Measurements from ENCODE around the gene LPO.

- no peak for TF ChIP-seq JUN (CRISPR knock-in tag; IDR thresholded peaks at IDR 0.05)
- no peak for TF ChIP-seq PRDM15 (CRISPR knock-in tag; IDR thresholded peaks at IDR 0.05)
- TF ChIP-seq, protein P1, sequence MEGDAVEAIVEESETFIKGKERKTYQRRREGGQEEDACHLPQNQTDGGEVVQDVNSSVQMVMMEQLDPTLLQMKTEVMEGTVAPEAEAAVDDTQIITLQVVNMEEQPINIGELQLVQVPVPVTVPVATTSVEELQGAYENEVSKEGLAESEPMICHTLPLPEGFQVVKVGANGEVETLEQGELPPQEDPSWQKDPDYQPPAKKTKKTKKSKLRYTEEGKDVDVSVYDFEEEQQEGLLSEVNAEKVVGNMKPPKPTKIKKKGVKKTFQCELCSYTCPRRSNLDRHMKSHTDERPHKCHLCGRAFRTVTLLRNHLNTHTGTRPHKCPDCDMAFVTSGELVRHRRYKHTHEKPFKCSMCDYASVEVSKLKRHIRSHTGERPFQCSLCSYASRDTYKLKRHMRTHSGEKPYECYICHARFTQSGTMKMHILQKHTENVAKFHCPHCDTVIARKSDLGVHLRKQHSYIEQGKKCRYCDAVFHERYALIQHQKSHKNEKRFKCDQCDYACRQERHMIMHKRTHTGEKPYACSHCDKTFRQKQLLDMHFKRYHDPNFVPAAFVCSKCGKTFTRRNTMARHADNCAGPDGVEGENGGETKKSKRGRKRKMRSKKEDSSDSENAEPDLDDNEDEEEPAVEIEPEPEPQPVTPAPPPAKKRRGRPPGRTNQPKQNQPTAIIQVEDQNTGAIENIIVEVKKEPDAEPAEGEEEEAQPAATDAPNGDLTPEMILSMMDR (IDR thresholded peaks at IDR 0.05) = no peak
- TF ChIP-seq SMAD3 (CRISPR knock-in tag; IDR thresholded peaks at IDR 0.05; ENCODE audit: borderline replicate concordance) = no peak
- no peak for TF ChIP-seq TEAD4 (CRISPR knock-in tag; IDR thresholded peaks at IDR 0.05)
- no peak for TF ChIP-seq TCF7 (CRISPR knock-in tag; IDR thresholded peaks at IDR 0.05; ENCODE audit: low read depth)
- 0 out of 2 replicates have a peak, but pooled peaks have one; percentile 26 for TF ChIP-seq ETV6 (CRISPR knock-in tag; IDR thresholded peaks at IDR 0.05)
- no peak for TF ChIP-seq ZNF416 (CRISPR knock-in tag; IDR thresholded peaks at IDR 0.05)
- 0 out of 2 replicates have a peak, but pooled peaks have one; percentile 31 for TF ChIP-seq TP53 (CRISPR knock-in tag; IDR thresholded peaks at IDR 0.05)
Observed at GRCh38 chr17:58254803-58255202, 16.4 kb downstream of the LPO start.
